ENCODE measurements around the gene S1PR2.

DNA sequence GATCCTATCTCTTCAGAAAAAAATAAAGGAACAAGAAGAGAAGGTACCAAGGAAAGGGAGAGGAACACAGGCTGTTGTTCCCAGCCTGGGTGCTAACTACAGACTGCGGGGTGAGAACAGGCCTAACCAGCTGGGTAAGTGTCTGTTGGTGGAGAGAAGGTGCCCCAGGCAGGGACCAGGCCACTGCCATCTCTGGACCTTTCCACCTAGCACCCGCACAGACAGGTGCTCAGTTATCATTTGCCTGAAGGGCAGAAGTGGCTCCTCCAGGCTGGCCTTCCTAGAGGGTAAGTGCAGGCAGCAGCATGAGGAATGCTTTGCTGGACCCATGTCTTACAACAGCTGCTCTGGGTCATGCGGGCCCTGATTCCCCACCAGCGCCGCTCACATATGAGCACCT is 46.5 kb downstream of the S1PR2 start:
- TF ChIP-seq, protein P1, sequence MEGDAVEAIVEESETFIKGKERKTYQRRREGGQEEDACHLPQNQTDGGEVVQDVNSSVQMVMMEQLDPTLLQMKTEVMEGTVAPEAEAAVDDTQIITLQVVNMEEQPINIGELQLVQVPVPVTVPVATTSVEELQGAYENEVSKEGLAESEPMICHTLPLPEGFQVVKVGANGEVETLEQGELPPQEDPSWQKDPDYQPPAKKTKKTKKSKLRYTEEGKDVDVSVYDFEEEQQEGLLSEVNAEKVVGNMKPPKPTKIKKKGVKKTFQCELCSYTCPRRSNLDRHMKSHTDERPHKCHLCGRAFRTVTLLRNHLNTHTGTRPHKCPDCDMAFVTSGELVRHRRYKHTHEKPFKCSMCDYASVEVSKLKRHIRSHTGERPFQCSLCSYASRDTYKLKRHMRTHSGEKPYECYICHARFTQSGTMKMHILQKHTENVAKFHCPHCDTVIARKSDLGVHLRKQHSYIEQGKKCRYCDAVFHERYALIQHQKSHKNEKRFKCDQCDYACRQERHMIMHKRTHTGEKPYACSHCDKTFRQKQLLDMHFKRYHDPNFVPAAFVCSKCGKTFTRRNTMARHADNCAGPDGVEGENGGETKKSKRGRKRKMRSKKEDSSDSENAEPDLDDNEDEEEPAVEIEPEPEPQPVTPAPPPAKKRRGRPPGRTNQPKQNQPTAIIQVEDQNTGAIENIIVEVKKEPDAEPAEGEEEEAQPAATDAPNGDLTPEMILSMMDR (conservative IDR thresholded peaks at IDR 0.05; ENCODE audit: low read depth, low read length) = no peak
- TF ChIP-seq EZH2 (IDR thresholded peaks at IDR 0.05; ENCODE audit: borderline replicate concordance, low read depth, low read length, poor library complexity, severe bottlenecking) = no peak
